ENCODE measurements around the gene DDC. TPM values are rescaled to one million over a fixed set of nuclear protein-coding genes. Genes with fewer than 3 reads are reported as not detected.
"Not testable (repeated sequence)": the region's sequence is repeated elsewhere in the genome, so short reads cannot be mapped to it uniquely, and the experiment has no call there.

DDC gene
- total RNA-seq, 4 donors from 2014 or later: not detected

GRCh38 chr7:50577569-50577968 is 12.4 kb upstream of the DDC start:
- Histone ChIP-seq H3K36me3 (no peaks in the 10 kb centered on the region), H3K27ac (replicated peaks in 1 of 4) (no peak overlapping the region), H3K4me1 (no peaks in the 10 kb centered on the region), H3K4me3 (no peak overlapping the region), H3K9me3 (no peaks in the 10 kb centered on the region), H3K27me3 (no peaks in the 10 kb centered on the region)
- TF ChIP-seq POLR2A (IDR thresholded peaks at IDR 0.05; ENCODE audit: low read depth) (no peak), EP300 (IDR thresholded peaks at IDR 0.05) (no peak), CTCF (IDR thresholded peaks at IDR 0.05) (no peak), POLR2AphosphoS5 (IDR thresholded peaks at IDR 0.05) (no peak)
- DNase-seq (ENCODE audit: extremely low spot score): no peak
- WGBS: 90% methylated on average over 10 of the region's 10 CpGs
- intact Hi-C loops (cut with DNase I): no loop called here

DNA sequence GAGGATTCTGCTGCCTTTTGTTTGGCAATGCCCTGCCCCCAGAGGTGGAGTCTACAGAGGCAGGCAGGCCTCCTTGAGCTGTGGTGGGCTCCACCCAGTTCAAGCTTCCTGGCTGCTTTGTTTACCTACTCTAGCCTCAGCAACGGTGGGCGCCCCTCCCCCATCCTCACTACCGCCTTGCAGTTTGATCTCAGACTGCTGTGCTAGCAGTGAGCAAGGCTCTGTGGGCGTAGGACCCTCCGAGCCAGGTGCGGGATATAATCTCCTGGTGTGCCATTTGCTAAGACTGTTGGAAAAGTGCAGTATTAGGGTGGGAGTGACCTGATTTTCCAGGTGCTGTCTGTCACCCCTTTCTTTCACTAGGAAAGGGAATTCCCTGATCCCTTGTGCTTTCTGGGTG is 11.2 kb upstream of the DDC start:
- H3K27ac ChIP-seq (replicated peaks in 1 of 4); H3K27me3 ChIP-seq; H3K36me3 ChIP-seq; DNase-seq (ENCODE audit: extremely low spot score); H3K4me3 ChIP-seq; intact Hi-C loops (cut with DNase I); H3K9me3 ChIP-seq; H3K4me1 ChIP-seq: not testable (repeated sequence)
- 78% methylated on average over 4 of the region's 6 CpGs for WGBS

- Histone ChIP-seq H3K9me3 (no peaks in the 10 kb centered on the region), H3K36me3 (no peaks in the 10 kb centered on the region), H3K27me3 (no peaks in the 10 kb centered on the region), H3K4me1 (no peaks in the 10 kb centered on the region), H3K4me3 (no peak overlapping the region), H3K27ac (replicated peaks in 1 of 4) (no peak overlapping the region)
- intact Hi-C loops (cut with DNase I): no loop called here
- no peak for TF ChIP-seq EP300 (IDR thresholded peaks at IDR 0.05)
- TF ChIP-seq POLR2AphosphoS5 (IDR thresholded peaks at IDR 0.05): no peak
- TF ChIP-seq CTCF (IDR thresholded peaks at IDR 0.05): no peak
- DNase-seq (ENCODE audit: extremely low spot score): no peak
- WGBS: 81% methylated on average over 6 of the region's 6 CpGs
These were observed 2.6 kb upstream of the DDC start for GRCh38 chr7:50567715-50568261.

DNA sequence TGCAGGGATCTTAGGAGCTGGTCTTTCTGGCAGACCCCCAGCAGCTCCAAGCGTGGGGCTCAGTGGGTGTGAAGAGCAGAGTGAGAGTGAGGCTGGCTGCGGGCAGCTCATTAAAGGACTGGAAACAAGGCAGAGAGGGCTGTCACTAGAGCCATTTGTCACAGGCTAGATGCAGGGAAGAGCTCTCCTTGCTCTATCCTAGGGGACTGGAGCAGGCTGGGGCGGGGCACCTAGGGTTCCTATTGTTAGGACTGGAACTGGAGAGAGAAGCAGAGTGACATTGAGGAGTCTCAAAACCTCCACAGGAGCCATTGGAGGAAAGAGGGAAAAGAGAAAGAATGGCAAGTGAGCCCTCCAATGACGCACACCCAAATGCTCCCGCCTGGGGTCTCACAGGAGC is 772 bp upstream of the DDC start:
- no peaks in the 10 kb centered on the region for H3K36me3 ChIP-seq
- intact Hi-C loops (cut with DNase I): no loop called here
- no peak overlapping the region for H3K27ac ChIP-seq (replicated peaks in 1 of 4)

DNA sequence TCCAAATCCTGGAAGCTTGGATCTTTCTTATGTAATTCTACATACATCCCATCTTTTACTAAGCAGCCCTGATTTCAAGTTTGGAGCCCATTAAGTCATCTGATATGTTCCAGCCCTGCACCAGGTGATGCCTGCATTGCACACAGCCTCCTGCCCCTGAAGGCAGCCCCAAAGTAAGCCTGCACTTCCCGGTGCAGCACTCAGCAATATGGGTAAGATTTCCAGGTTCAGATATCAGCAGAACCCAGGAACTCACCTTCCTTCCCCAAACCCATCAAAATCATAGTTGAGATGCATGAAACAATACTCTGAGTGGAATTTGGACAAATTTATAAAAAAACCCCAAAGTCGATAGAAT is 333 bp upstream of the DDC start:
- Histone ChIP-seq H3K9me3 (no peaks in the 10 kb centered on the region), H3K4me3 (no peak overlapping the region), H3K27me3 (peaks cover 0 to 7% (median 0%) of the 10 kb centered on the region in 4 donors), H3K4me1 (no peaks in the 10 kb centered on the region), H3K27ac (replicated peaks in 1 of 4) (no peak overlapping the region), H3K36me3 (no peaks in the 10 kb centered on the region)
- no peak for DNase-seq (ENCODE audit: extremely low spot score)
- TF ChIP-seq EP300 (IDR thresholded peaks at IDR 0.05) (no peak), POLR2A (IDR thresholded peaks at IDR 0.05; ENCODE audit: low read depth) (no peak), CTCF (IDR thresholded peaks at IDR 0.05) (no peak), POLR2AphosphoS5 (IDR thresholded peaks at IDR 0.05) (no peak)
- intact Hi-C loops (cut with DNase I): no loop called here
- WGBS: 79% methylated on average over 2 of the region's 2 CpGs

More for the DNA sequence above, 772 bp upstream of the DDC start:
- Histone ChIP-seq H3K27me3 (peaks cover 0 to 4% (median 0%) of the 10 kb centered on the region in 4 donors), H3K4me3 (no peak overlapping the region), H3K4me1 (no peaks in the 10 kb centered on the region), H3K9me3 (no peaks in the 10 kb centered on the region)
- 63% methylated on average over 5 of the region's 5 CpGs for WGBS
- no peak for TF ChIP-seq POLR2A (IDR thresholded peaks at IDR 0.05; ENCODE audit: low read depth)
- no peak for TF ChIP-seq EP300 (IDR thresholded peaks at IDR 0.05)
- no peak for DNase-seq (ENCODE audit: extremely low spot score)

DNA sequence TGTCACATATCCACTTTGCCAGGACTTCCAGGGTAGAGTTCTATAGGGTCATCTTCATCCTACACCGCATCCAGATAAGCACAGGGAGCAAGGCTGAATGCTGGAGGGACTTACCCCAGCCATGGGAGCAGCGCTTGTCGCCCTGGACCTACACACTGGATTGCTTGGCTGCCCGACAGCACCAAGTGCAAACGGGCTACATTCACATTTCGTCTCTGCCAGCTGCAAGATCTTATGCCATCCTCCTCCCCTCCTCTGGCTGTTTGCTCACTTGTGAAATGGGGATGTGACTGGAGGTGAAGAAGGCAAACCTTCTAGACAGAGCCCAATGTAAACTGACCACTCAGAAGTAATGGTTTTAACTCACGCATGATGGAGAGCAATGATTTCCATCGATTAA is 1.0 kb downstream of the DDC start:
- Histone ChIP-seq H3K9me3 (no peaks in the 10 kb centered on the region), H3K27me3 (peaks cover 0 to 8% (median 0%) of the 10 kb centered on the region in 4 donors), H3K4me1 (no peaks in the 10 kb centered on the region), H3K4me3 (no peak overlapping the region), H3K36me3 (no peaks in the 10 kb centered on the region), H3K27ac (replicated peaks in 1 of 4) (no peak overlapping the region)
- WGBS: 86% methylated on average over 8 of the region's 8 CpGs
- TF ChIP-seq CTCF (IDR thresholded peaks at IDR 0.05) (no peak), POLR2A (IDR thresholded peaks at IDR 0.05; ENCODE audit: low read depth) (no peak), POLR2AphosphoS5 (IDR thresholded peaks at IDR 0.05) (no peak), EP300 (IDR thresholded peaks at IDR 0.05) (no peak)
- no peak for DNase-seq (ENCODE audit: extremely low spot score)
- intact Hi-C loops (cut with DNase I): no loop called here

Data from esophagus muscularis mucosa (tissue), 4 donors.